K562 (cell line): ENCODE measurements around the gene TMEM170A. TPM values are rescaled to one million over a fixed set of nuclear protein-coding genes. Genes with fewer than 3 reads are reported as not detected.

ENCODE experiments used
- CBX5 ChIP-seq: IDR thresholded peaks from 2 replicates; pipeline ENCODE4 v1.6.1; 2014; ENCODE audit warnings: low read depth, borderline replicate concordance
- CC2D1A ChIP-seq: fragments of 450-650 bp; IDR thresholded peaks from 2 replicates; pipeline ENCODE4 v1.6.1; 2017; ENCODE audit warnings: mild to moderate bottlenecking
- CCAR2 ChIP-seq: fragments of 200-400 bp; formaldehyde crosslinking; IDR thresholded peaks from 2 replicates; pipeline ENCODE4 v1.6.1; 2017; ENCODE audit warnings: mild to moderate bottlenecking, low read depth, low read length
- CTBP1 ChIP-seq: fragments of 450-650 bp; IDR thresholded peaks from 2 replicates; pipeline ENCODE4 v1.6.1; 2016; ENCODE audit warnings: borderline replicate concordance
- HIVEP1 ChIP-seq: fragments of 250-450 bp; sonication (Bioruptor Pico); IDR thresholded peaks from 2 replicates; pipeline ENCODE4 v1.4.0; 2020; ENCODE audit warnings: mild to moderate bottlenecking
- KDM1A ChIP-seq, 2 experiments: fragments of 450-650 bp; IDR thresholded peaks; 2 replicates each; pipeline ENCODE4 v1.6.1; 2016; ENCODE audit warnings: mild to moderate bottlenecking in 2 of 2
- KHSRP ChIP-seq: fragments of 450-650 bp; IDR thresholded peaks from 2 replicates; pipeline ENCODE4 v1.6.1; 2017
- OTX1 ChIP-seq: fragments of 450-650 bp; formaldehyde crosslinking; IDR thresholded peaks from 2 replicates; pipeline ENCODE4 v1.4.0; 2022; ENCODE audit warnings: mild to moderate bottlenecking
- POLR2A ChIP-seq: fragments of 450-650 bp; conservative IDR thresholded peaks from 2 replicates; pipeline ENCODE4 v1.6.1; 2016
- SMARCB1 ChIP-seq: IDR thresholded peaks from 2 replicates; pipeline ENCODE4 v1.6.1; 2011; ENCODE audit warnings: improper control_type of control experiment, low read depth; ENCODE audit not compliant: insufficient read length
- SNRNP70 ChIP-seq: fragments of 200-400 bp; formaldehyde crosslinking; optimal IDR thresholded peaks from 2 replicates; pipeline ENCODE3; 2017; ENCODE audit warnings: low read depth, low read length
- ZNF551 ChIP-seq: fragments of 250-450 bp; sonication (Bioruptor Pico); IDR thresholded peaks from 2 replicates; pipeline ENCODE4 v1.5.0; 2021; ENCODE audit warnings: mild to moderate bottlenecking, moderate library complexity
- ZNF785 ChIP-seq: fragments of 250-450 bp; sonication (Bioruptor Pico); IDR thresholded peaks from 2 replicates; pipeline ENCODE4 v1.4.0; 2020; ENCODE audit warnings: mild to moderate bottlenecking
- ZNF79 ChIP-seq: fragments of 250-450 bp; sonication (Bioruptor Pico); IDR thresholded peaks from 2 replicates; pipeline ENCODE4 v1.4.0; 2020; ENCODE audit warnings: low read depth, mild to moderate bottlenecking, moderate library complexity
- polyA plus RNA-seq, 8 experiments: library from polyadenylated mRNA; depleted of rRNA in 4 of 8; stranded (reverse) in 5 of 8; unstranded in 3 of 8; fragments of >200 nt; fragmentation: Nextera tagmentation in 2 of 8; fragmentation: Illumina TruSeq in 1 of 8; extraction: Ambion mirVana in 2 of 8; extraction: Trizol in 1 of 8; gene quantifications; 2 replicates each; pipeline versions ENCODE4 v1.2.1 to v1.2.3, GENCODE V29; 2011 to 2014; ENCODE audit warnings: inconsistent platforms in 1 of 8, missing spikeins in 1 of 8
- total RNA-seq, 7 experiments: library from RNA; depleted of rRNA in 6 of 7; stranded (reverse); fragments of >200 nt in 6 of 7; fragmentation: Illumina TruSeq in 2 of 7; extraction: Trizol in 2 of 7; gene quantifications; 2 replicates each; pipeline versions ENCODE4 v1.2.1 to v1.2.3, GENCODE V29; 2011 to 2021; ENCODE audit warnings: low replicate concordance in 1 of 7
- TF ChIP-seq, protein P1 (sequence below): fragments of 250-450 bp; sonication (Bioruptor Pico); IDR thresholded peaks from 2 replicates; pipeline ENCODE4 v1.8.0; 2022; ENCODE audit warnings: moderate library complexity, mild to moderate bottlenecking, inconsistent platforms
- TF ChIP-seq, protein P2 (sequence below), 2 experiments: fragments of 450-650 bp; conservative IDR thresholded peaks; 2 replicates each; pipeline ENCODE4 v1.6.1; 2017; ENCODE audit warnings: mild to moderate bottlenecking in 2 of 2, moderate library complexity in 2 of 2
- TF ChIP-seq, protein P3 (sequence below): sonication (generic); formaldehyde crosslinking; IDR thresholded peaks from 2 replicates; pipeline ENCODE4 v1.4.0; 2020; ENCODE audit warnings: mild to moderate bottlenecking, missing genetic modification reagents
- TF ChIP-seq, protein P4 (sequence below), 2 experiments: fragments of 450-650 bp; formaldehyde crosslinking in 1 of 2; IDR thresholded peaks; 2 replicates each; pipeline versions ENCODE4 v1.4.0 to v1.6.1; 2014 to 2020; ENCODE audit warnings: mild to moderate bottlenecking in 2 of 2, borderline replicate concordance in 1 of 2, low read depth in 1 of 2

TMEM170A gene
- total and polyA plus RNA-seq, 9 of the 15 experiments (the other 6 are each of a cell fraction or from before 2014, with no cell fraction given): 6.1 to 30.2 (median 15.0) TPM

DNA sequence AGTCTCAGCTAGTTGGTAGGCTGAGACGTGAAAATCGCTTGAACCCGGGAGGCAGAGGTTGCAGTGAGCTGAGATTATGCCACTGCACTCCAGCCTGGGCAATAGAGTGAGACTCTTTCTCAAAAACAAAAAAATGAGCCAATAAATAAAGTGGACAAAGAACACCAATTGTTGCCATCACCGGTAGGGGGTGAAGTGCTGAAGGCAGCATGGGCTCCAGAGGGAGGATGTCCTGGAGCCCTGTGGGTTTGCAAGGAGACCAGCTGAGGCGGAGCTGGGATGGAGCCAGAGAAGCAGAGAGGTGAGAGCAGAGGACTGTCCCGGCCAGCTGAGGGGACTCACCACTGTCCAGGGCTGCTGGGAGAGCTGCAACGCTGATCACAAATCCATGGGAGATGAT lies 17.0 kb upstream of the TMEM170A start (continued):
- TF ChIP-seq, protein P1, sequence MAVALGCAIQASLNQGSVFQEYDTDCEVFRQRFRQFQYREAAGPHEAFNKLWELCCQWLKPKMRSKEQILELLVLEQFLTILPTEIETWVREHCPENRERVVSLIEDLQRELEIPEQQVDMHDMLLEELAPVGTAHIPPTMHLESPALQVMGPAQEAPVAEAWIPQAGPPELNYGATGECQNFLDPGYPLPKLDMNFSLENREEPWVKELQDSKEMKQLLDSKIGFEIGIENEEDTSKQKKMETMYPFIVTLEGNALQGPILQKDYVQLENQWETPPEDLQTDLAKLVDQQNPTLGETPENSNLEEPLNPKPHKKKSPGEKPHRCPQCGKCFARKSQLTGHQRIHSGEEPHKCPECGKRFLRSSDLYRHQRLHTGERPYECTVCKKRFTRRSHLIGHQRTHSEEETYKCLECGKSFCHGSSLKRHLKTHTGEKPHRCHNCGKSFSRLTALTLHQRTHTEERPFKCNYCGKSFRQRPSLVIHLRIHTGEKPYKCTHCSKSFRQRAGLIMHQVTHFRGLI: no peak
- TF ChIP-seq ZNF79 (CRISPR knock-in tag) (no peak), HIVEP1 (CRISPR knock-in tag) (no peak), CCAR2 (no peak), SMARCB1 (no peak), POLR2A (no peak), OTX1 (CRISPR knock-in tag) (no peak), CC2D1A (no peak), ZNF551 (no peak), CBX5 (no peak), KHSRP (no peak), CTBP1 (peak; percentile 58; the same call in 1 of the 2 replicates), ZNF785 (CRISPR knock-in tag) (no peak), SNRNP70 (no peak), KDM1A (IDR thresholded peaks at IDR 0.05) (0 out of 4 replicates have a peak, but pooled peaks of 1 of the 2 experiments have one; percentile 25)
- TF ChIP-seq, protein P2, sequence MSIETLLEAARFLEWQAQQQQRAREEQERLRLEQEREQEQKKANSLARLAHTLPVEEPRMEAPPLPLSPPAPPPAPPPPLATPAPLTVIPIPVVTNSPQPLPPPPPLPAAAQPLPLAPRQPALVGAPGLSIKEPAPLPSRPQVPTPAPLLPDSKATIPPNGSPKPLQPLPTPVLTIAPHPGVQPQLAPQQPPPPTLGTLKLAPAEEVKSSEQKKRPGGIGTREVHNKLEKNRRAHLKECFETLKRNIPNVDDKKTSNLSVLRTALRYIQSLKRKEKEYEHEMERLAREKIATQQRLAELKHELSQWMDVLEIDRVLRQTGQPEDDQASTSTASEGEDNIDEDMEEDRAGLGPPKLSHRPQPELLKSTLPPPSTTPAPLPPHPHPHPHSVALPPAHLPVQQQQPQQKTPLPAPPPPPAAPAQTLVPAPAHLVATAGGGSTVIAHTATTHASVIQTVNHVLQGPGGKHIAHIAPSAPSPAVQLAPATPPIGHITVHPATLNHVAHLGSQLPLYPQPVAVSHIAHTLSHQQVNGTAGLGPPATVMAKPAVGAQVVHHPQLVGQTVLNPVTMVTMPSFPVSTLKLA (conservative IDR thresholded peaks at IDR 0.05): no peak
- TF ChIP-seq, protein P3, sequence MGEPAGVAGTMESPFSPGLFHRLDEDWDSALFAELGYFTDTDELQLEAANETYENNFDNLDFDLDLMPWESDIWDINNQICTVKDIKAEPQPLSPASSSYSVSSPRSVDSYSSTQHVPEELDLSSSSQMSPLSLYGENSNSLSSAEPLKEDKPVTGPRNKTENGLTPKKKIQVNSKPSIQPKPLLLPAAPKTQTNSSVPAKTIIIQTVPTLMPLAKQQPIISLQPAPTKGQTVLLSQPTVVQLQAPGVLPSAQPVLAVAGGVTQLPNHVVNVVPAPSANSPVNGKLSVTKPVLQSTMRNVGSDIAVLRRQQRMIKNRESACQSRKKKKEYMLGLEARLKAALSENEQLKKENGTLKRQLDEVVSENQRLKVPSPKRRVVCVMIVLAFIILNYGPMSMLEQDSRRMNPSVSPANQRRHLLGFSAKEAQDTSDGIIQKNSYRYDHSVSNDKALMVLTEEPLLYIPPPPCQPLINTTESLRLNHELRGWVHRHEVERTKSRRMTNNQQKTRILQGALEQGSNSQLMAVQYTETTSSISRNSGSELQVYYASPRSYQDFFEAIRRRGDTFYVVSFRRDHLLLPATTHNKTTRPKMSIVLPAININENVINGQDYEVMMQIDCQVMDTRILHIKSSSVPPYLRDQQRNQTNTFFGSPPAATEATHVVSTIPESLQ: no peak
- TF ChIP-seq, protein P4, sequence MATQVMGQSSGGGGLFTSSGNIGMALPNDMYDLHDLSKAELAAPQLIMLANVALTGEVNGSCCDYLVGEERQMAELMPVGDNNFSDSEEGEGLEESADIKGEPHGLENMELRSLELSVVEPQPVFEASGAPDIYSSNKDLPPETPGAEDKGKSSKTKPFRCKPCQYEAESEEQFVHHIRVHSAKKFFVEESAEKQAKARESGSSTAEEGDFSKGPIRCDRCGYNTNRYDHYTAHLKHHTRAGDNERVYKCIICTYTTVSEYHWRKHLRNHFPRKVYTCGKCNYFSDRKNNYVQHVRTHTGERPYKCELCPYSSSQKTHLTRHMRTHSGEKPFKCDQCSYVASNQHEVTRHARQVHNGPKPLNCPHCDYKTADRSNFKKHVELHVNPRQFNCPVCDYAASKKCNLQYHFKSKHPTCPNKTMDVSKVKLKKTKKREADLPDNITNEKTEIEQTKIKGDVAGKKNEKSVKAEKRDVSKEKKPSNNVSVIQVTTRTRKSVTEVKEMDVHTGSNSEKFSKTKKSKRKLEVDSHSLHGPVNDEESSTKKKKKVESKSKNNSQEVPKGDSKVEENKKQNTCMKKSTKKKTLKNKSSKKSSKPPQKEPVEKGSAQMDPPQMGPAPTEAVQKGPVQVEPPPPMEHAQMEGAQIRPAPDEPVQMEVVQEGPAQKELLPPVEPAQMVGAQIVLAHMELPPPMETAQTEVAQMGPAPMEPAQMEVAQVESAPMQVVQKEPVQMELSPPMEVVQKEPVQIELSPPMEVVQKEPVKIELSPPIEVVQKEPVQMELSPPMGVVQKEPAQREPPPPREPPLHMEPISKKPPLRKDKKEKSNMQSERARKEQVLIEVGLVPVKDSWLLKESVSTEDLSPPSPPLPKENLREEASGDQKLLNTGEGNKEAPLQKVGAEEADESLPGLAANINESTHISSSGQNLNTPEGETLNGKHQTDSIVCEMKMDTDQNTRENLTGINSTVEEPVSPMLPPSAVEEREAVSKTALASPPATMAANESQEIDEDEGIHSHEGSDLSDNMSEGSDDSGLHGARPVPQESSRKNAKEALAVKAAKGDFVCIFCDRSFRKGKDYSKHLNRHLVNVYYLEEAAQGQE (IDR thresholded peaks at IDR 0.05; ENCODE audit: borderline replicate concordance): peak; percentile 21; the same call in 1 of the 2 replicates
- TF ChIP-seq, protein P4 (CRISPR knock-in tag; IDR thresholded peaks at IDR 0.05; ENCODE audit: low read depth): no peak
